Dedifferentiated amniotic fluid mesenchymal stem cell (primary cell): ENCODE data around the gene NCOA4.
A peak's percentile ranks its signal among the peaks of the same experiment; 100 is the strongest.
"Not testable (repeated sequence)": the region's sequence is repeated elsewhere in the genome, so short reads cannot be mapped to it uniquely, and the experiment has no call there.

Experiments used
- DNase-seq: peaks from one replicate; pipeline ENCODE4 v3.0.0-alpha.2; 2016; ENCODE audit errors: extremely low spot score

Gene NCOA4

GRCh38 chr10:46019569-46020343 is 10.7 kb downstream of the NCOA4 start:
- no peak for DNase-seq

DNA sequence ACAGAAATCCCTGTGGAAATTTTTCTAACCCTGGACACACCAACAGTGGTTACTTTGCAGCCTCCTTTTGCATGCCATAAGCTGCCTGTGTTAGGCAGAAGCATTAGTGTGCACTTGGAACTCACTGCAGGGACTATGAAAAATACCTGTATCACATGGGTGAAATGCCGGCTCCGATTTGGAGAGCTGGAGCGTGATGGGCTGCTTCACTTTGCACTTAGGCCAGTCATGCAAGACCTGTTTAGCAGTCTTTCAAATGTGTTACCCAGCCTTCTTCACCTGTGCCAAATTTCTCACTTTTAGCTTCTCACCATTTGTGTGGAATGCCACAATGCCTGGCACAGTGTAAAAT is 11.3 kb downstream of the NCOA4 start:
- no peak for DNase-seq

GRCh38 chr10:46018453-46019176 is 11.8 kb downstream of the NCOA4 start:
- no peak for DNase-seq

DNA sequence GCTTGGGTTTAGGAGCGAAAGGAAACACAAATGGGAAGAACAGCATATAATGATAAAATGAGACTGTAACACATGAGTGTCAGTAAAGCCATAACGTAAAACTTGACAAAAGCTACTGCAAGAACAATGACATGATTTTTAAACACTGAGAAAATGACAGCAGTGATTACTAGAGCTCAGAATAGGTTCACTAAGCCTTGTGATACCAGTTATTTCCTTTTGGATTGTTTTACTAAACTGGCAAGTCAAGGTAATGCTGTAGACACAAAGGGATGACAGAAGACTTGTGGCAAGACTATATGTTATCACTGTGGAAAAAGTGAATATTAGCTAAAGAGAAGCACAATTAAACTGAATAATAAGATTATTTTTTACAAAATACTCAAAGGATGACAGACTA is 12.7 kb downstream of the NCOA4 start:
- no peak for DNase-seq

DNA sequence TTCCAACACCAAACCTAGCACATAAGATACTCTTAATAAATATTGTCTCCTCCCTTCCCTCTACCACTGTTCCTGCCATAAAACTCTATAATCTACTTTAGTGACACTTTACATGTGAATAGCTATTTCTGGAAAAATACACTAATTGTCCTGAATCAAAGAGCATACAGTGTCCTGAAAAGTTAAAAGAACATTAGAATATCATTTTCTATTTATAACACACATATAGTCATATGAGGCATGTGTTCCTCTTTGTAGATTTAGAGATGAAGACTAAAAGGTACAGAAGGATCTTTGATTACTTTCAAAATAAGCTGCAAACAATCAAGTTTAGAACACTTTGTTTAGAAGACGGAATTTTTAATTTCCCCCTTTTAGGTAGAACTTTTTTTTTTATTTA is 13.6 kb downstream of the NCOA4 start:
- DNase-seq = no peak

DNA sequence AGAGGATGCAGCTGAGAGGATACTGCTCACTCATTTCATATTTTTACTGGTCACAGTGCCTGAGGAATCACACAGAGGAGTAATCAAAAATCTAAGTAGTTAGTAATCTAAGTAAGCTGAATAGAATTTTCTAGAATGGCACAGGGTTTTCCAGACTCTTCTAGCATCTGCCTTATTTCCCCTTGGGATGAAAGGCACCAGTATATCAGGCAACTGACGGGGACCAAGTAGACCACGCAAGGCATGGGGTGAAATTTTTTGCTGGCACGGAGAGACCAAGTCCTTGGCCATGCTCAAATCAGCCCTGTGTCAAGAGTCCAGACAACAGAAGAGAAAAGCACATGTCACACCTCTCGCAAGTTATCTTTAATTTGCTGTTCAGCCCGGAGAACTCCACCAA is 14.2 kb downstream of the NCOA4 start:
- DNase-seq = no peak

DNA sequence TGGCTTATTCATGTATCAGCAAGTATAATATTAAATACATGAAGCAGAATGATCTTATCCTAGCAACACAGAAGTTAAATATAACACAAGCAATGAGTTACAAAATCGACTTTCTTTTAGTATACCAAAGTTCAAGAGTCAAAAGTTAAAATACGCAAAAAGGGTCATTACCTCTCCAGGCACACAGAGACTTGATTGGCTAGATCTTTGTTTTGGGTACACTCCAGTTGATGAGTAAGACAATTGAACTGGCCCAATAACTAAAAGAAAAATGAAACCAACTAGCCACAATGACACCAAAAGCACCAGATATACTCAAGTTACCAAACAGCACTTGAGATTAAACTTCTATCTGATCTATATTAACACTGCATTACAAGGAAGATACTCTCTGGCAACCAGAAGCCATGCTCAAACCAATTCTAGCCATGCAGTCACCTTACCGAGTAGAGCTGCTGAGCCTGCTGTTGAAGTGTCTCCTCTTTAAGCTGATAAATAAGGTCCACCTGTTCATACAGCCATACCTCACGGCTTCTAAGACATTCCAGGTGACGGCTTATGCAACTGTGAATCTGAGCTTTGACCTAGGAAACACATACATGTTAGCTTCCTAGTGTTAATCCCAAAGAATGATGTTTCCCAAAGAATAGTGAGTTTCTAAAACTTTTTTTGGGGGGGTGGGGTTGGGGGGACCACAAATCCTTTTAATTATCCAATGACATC is 15.6 kb downstream of the NCOA4 start:
- no peak for DNase-seq

GRCh38 chr10:46014206-46014605 is 16.2 kb downstream of the NCOA4 start:
- no peak for DNase-seq

GRCh38 chr10:46012746-46013145 is 17.7 kb downstream of the NCOA4 start:
- DNase-seq = no peak

DNA sequence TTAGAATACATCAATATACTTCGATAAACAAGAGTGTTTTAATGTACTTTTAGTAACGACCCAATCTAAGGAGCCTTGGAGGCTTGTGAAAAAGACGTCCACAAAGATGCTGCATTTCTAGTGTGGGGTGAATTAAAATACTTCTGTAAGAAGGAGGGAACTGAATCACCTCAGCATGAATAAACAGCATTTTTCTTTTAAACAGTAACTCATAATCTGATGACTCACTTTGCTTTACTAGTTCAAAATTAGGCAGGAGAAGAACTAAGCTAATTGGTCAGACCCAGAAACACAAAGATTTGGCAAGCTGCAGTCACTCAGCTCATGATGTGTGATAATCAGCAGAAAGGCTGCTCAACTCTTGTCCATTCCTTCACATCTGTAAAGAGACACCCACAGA is 24.2 kb downstream of the NCOA4 start:
- DNase-seq = peak; percentile 42

GRCh38 chr10:46005383-46005782 is 25.0 kb downstream of the NCOA4 start:
- DNase-seq = no peak

DNA sequence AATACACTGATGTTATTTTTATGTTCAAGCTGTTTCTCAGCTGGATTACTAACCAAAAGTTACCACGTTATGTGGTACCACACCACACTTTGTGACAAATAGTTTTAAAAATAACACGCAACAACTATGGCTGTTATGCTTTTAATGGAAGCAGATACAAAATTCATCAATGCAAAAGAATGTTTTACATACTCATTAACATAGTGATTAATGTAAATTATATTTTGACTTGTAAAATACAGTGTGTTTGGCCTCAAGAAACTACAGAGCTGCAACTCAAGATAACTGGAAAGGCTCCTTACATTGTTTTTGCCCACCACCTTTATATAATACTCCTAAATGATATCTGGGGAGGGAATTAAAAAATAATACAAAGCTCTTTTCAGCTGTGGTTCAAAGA is 25.5 kb downstream of the NCOA4 start:
- no peak for DNase-seq

GRCh38 chr10:46002916-46003693 is 27.3 kb downstream of the NCOA4 start:
- DNase-seq = no peak

GRCh38 chr10:46002189-46002687 is 28.2 kb downstream of the NCOA4 start:
- not testable (repeated sequence) for DNase-seq

DNA sequence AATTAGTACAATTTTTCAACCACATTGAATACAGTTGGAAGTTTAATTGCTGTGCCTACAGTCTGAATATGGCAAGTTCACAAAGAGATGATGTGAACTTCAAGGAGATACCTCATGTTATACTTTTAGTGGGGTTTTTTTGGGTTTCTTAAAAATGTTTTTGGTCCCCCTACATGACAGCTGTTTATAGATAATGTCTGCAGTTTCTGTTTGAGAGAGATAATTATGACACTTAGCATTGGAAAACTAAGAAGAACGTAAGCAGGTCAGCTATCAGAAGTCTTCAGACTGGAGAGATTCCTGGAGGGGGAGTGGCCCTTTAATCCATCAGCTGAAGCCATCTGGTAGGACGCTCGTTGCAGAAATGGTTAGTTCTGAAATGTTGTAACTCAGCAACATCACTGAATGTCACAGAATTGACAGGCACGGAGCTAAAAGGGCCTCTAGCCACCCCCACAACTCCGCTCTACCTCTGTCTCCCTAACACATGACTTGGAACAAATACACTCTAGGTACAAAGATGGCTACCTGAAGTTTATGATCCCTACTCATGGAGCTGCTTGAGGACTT is 29.2 kb downstream of the NCOA4 start:
- no peak for DNase-seq

GRCh38 chr10:46000538-46000937 is 29.9 kb downstream of the NCOA4 start:
- DNase-seq = no peak

DNA sequence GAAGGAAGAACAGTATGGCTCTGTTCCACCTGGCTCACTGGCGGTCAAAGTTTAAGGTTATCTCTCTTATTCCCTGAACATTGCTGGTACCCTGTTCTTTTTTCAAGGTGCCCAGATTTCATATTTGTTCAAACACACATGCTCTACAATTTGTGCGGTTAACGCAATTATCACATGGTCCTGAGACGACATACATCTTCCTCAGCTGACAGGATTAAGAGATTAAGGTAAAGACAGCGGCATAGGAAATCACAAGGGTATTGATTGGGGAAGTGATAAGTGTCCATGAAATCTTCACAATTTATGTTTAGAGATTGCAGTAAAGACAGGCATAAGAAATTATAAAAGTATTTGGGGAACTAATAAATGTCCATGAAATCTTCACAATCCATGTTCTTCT is 30.5 kb downstream of the NCOA4 start:
- DNase-seq = not testable (repeated sequence)

GRCh38 chr10:45997994-45998763 is 32.2 kb downstream of the NCOA4 start:
- no peak for DNase-seq

- DNase-seq = no peak
Observed at GRCh38 chr10:45997557-45997956, 32.9 kb downstream of the NCOA4 start.

DNA sequence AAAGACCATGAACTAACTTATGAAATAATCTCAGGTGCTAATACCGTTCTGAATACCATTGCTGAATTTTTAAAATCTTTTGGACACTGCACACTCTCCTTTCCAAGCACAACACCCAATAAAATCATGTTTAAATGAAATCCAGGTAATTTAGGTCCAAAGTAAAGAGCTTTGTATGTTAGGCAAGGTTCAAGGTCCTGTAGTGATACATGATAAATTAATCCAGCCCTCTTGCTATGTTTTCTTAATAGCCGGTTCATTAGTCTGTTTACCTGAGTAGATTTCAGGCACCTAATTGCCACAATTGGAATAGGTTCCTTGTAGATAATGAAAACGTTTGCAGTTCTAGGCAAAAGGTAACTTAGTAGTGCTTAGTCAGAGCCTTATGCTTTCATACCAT is 44.8 kb downstream of the NCOA4 start:
- DNase-seq = not testable (repeated sequence)

DNA sequence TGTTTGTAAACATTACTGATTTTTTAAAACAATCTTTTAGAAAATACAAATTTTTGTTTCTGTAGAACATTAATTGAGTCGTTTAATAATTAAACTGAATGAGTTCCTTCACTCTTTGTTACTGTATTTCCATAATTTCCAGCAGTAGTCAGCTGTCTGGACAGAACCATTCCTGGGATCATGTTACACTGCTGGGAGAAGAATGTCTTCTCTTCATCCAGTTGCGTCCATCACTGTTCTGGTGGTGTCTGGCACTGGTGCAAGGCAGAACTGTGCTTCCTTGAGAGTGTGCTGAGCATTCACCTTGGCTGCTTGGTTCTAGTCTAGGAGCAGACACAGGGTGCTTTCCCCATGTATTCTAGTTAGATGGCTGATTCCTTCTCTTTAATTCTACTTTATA is 46.0 kb downstream of the NCOA4 start:
- not testable (repeated sequence) for DNase-seq
